Measurements from ENCODE around the gene ABR.

DNA sequence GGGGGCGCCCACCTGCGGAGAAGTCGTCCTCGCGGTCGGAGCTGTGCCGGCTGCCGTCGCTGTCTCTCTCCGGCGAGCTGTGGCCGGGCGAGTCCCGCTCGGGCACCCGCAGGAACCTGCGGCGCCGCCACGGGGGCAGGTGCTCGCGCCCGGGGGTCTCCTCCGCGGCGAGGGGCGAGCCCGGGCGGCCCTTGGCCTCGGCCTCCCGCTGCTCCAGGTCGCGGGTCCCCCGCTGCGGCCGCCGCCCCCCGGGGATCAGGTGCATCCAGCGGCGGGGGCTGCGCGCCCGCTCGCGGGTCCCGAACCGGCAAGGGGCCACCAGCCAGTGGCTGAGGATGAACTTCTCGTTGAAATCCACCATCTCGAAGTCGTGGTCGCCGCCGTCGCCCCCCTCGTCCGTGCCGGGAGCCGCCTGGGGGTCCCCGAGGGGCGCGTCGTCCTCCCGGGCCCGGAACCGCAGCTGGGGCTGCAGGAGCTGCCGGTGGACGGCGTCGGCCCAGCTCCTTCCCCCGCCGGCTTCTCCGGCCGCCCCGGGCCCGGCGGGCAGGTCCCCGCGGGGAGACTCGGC is 49.1 kb upstream of the ABR start:
- TF ChIP-seq, protein P1, sequence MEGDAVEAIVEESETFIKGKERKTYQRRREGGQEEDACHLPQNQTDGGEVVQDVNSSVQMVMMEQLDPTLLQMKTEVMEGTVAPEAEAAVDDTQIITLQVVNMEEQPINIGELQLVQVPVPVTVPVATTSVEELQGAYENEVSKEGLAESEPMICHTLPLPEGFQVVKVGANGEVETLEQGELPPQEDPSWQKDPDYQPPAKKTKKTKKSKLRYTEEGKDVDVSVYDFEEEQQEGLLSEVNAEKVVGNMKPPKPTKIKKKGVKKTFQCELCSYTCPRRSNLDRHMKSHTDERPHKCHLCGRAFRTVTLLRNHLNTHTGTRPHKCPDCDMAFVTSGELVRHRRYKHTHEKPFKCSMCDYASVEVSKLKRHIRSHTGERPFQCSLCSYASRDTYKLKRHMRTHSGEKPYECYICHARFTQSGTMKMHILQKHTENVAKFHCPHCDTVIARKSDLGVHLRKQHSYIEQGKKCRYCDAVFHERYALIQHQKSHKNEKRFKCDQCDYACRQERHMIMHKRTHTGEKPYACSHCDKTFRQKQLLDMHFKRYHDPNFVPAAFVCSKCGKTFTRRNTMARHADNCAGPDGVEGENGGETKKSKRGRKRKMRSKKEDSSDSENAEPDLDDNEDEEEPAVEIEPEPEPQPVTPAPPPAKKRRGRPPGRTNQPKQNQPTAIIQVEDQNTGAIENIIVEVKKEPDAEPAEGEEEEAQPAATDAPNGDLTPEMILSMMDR (conservative IDR thresholded peaks at IDR 0.05; ENCODE audit: low read depth, low read length), result no peak
- no peak for TF ChIP-seq EZH2 (IDR thresholded peaks at IDR 0.05; ENCODE audit: low read length, unreplicated experiment)
- TF ChIP-seq EZH2phosphoT487 (IDR thresholded peaks at IDR 0.05; ENCODE audit: borderline replicate concordance, low read length), result no peak
